ENCODE results near the gene CDK3.

Gene CDK3

GRCh38 chr17:76048025-76048605, 47.5 kb downstream of the CDK3 start:
- H3K27ac Mint-ChIP-seq = peak overlapping the region in 1 of 3 experiments; percentile 32
- no peak overlapping the region for H3K4me3 Mint-ChIP-seq
- no peaks in the 10 kb centered on the region for H3K9me3 Mint-ChIP-seq
- H3K27me3 Mint-ChIP-seq (ENCODE audit: low read depth) = no peaks in the 10 kb centered on the region
- peaks cover 4% of the 10 kb centered on the region for H3K4me1 Mint-ChIP-seq
- no peak for TF ChIP-seq CTCF (IDR thresholded peaks at IDR 0.05; ENCODE audit: unreplicated experiment in 3 of 3)
- H3K36me3 Mint-ChIP-seq (ENCODE audit: low read depth) = peaks cover 75% of the 10 kb centered on the region

DNA sequence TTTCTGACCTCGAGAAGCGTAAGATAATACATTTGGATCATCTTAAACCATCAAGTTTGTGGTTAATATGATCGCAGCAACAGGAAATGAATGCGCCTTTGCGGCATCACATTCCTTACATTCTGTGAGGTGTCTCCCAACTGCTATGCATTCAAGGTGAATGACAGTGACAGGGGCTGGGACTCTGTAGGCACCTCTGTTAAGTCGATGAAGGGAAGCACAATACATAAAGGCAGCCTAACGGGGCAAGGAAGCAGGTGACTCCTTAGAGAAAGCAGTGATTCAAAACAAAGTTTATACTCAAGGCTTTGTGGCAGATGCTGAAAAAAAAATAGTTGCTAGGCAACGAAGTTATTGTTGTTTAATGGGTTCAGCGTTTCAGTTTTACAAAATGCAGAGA, 48.1 kb downstream of the CDK3 start:
- Mint-ChIP-seq H3K27me3 (ENCODE audit: low read depth) (no peaks in the 10 kb centered on the region), H3K4me3 (no peak overlapping the region), H3K9me3 (no peaks in the 10 kb centered on the region), H3K27ac (peak overlapping the region in 1 of 3 experiments; percentile 67), H3K4me1 (peaks cover 8% of the 10 kb centered on the region), H3K36me3 (ENCODE audit: low read depth) (peaks cover 75% of the 10 kb centered on the region)
- no peak for TF ChIP-seq CTCF (IDR thresholded peaks at IDR 0.05; ENCODE audit: unreplicated experiment in 3 of 3)

- Mint-ChIP-seq H3K27ac (peak overlapping the region in 1 of 3 experiments; percentile 67), H3K27me3 (ENCODE audit: low read depth) (no peaks in the 10 kb centered on the region), H3K9me3 (no peaks in the 10 kb centered on the region), H3K4me3 (no peak overlapping the region), H3K36me3 (ENCODE audit: low read depth) (peaks cover 75% of the 10 kb centered on the region), H3K4me1 (peaks cover 13% of the 10 kb centered on the region)
- no peak for TF ChIP-seq CTCF (IDR thresholded peaks at IDR 0.05; ENCODE audit: unreplicated experiment in 3 of 3)
These were observed 48.6 kb downstream of the CDK3 start for GRCh38 chr17:76049239-76049638.

- Mint-ChIP-seq H3K27ac (peak overlapping the region; percentile 66 to 92 (median 80)), H3K4me3 (no peak overlapping the region), H3K4me1 (peaks cover 13% of the 10 kb centered on the region), H3K36me3 (ENCODE audit: low read depth) (peaks cover 68% of the 10 kb centered on the region), H3K27me3 (ENCODE audit: low read depth) (no peaks in the 10 kb centered on the region), H3K9me3 (no peaks in the 10 kb centered on the region)
- no peak for TF ChIP-seq CTCF (IDR thresholded peaks at IDR 0.05; ENCODE audit: unreplicated experiment in 3 of 3)
These were observed 49.3 kb downstream of the CDK3 start for GRCh38 chr17:76049836-76050537.

GRCh38 chr17:76050538-76051467, 50.1 kb downstream of the CDK3 start:
- peaks cover 13% of the 10 kb centered on the region for H3K4me1 Mint-ChIP-seq
- H3K27me3 Mint-ChIP-seq (ENCODE audit: low read depth) = no peaks in the 10 kb centered on the region
- H3K27ac Mint-ChIP-seq = peak overlapping the region; percentile 66 to 92 (median 80)
- no peak for TF ChIP-seq CTCF (IDR thresholded peaks at IDR 0.05; ENCODE audit: unreplicated experiment in 3 of 3)
- no peak overlapping the region for H3K4me3 Mint-ChIP-seq
- peaks cover 61% of the 10 kb centered on the region for H3K36me3 Mint-ChIP-seq (ENCODE audit: low read depth)
- H3K9me3 Mint-ChIP-seq = no peaks in the 10 kb centered on the region

All from nephron (organoid).